H1 (cell line): ENCODE results near the gene MYO18A. TPM values are rescaled to one million over a fixed set of nuclear protein-coding genes. Genes with fewer than 3 reads are reported as not detected.

Source experiments
- CHD7 ChIP-seq: fragments of 300-600 bp; sonication (generic); IDR thresholded peaks from 2 replicates; pipeline ENCODE4 v1.7.1; 2012; ENCODE audit warnings: low read length, moderate library complexity, mild to moderate bottlenecking, inconsistent platforms; ENCODE audit not compliant: insufficient replicate concordance
- polyA plus RNA-seq, 7 experiments: library from polyadenylated mRNA; depleted of rRNA in 3 of 7; stranded (reverse) in 5 of 7; unstranded in 2 of 7; fragments of >200 nt in 5 of 7; fragments of 200-250 nt in 2 of 7; gene quantifications; 1 replicate in 5 of 7; 2 replicates in 1 of 7; 4 replicates in 1 of 7; pipeline versions ENCODE4 v1.2.1 to v1.2.3, GENCODE V29; 2011 to 2013; ENCODE audit warnings: missing spikeins in 2 of 7, mixed read lengths in 2 of 7
- total RNA-seq: library from RNA; stranded (reverse); fragmentation: NEBNext Ultra II Directional; extraction: Animal tissue kit (Norgen Biotek cat#: 25700); gene quantifications from 2 replicates; pipeline ENCODE4 v1.2.1, GENCODE V29; 2021

MYO18A gene
- total and polyA plus RNA-seq, 2 of the 8 experiments (the other 6 are each of a cell fraction or from before 2014, with no cell fraction given) = 7.6 to 43.8 TPM

- TF ChIP-seq CHD7 = no peak
Measured at GRCh38 chr17:29115435-29115834, 64.8 kb downstream of the MYO18A start (continued).
